ENCODE data around the gene EDAR.

GRCh38 chr2:108961796-108962195 lies 27.2 kb downstream of the EDAR start:
- TF ChIP-seq, protein P1, sequence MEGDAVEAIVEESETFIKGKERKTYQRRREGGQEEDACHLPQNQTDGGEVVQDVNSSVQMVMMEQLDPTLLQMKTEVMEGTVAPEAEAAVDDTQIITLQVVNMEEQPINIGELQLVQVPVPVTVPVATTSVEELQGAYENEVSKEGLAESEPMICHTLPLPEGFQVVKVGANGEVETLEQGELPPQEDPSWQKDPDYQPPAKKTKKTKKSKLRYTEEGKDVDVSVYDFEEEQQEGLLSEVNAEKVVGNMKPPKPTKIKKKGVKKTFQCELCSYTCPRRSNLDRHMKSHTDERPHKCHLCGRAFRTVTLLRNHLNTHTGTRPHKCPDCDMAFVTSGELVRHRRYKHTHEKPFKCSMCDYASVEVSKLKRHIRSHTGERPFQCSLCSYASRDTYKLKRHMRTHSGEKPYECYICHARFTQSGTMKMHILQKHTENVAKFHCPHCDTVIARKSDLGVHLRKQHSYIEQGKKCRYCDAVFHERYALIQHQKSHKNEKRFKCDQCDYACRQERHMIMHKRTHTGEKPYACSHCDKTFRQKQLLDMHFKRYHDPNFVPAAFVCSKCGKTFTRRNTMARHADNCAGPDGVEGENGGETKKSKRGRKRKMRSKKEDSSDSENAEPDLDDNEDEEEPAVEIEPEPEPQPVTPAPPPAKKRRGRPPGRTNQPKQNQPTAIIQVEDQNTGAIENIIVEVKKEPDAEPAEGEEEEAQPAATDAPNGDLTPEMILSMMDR (IDR thresholded peaks at IDR 0.05; ENCODE audit: control extremely low read depth in 1 of 3, insufficient read depth in 1 of 3, low read depth in 1 of 3, low read length in 3 of 3) = no peak
- TF ChIP-seq EP300 (IDR thresholded peaks at IDR 0.05; ENCODE audit: borderline replicate concordance in 1 of 2, low read depth in 2 of 2, low read length in 2 of 2) (no peak), RFX5 (IDR thresholded peaks at IDR 0.05; ENCODE audit: borderline replicate concordance, low read depth, low read length) (no peak), TAF1 (IDR thresholded peaks at IDR 0.05; ENCODE audit: low read depth, low read length) (no peak), POLR2A (IDR thresholded peaks at IDR 0.05; ENCODE audit: control extremely low read depth in 1 of 2, low read depth in 2 of 2, low read length in 2 of 2) (no peak), CBX8 (IDR thresholded peaks at IDR 0.05; ENCODE audit: borderline replicate concordance, low read depth, low read length) (no peak), BRCA1 (IDR thresholded peaks at IDR 0.05; ENCODE audit: low read depth, low read length) (no peak), RNF2 (IDR thresholded peaks at IDR 0.05; ENCODE audit: borderline replicate concordance, low read depth, low read length, missing control alignments, poor library complexity, severe bottlenecking) (no peak), RAD21 (IDR thresholded peaks at IDR 0.05 in 1 of 2, conservative IDR thresholded peaks at IDR 0.05 in 1 of 2; ENCODE audit: low read depth in 2 of 2, low read length in 2 of 2) (no peak), ATF2 (IDR thresholded peaks at IDR 0.05; ENCODE audit: low read length) (no peak), POLR2AphosphoS5 (IDR thresholded peaks at IDR 0.05; ENCODE audit: low read depth, low read length) (no peak), ATF3 (IDR thresholded peaks at IDR 0.05; ENCODE audit: insufficient read depth, low read depth, low read length) (no peak)

Data from H1 (cell line).